Progenitor cell of endocrine pancreas (in vitro differentiated cells): ENCODE data around the gene PIP5K1C. TPM values are rescaled to one million over a fixed set of nuclear protein-coding genes. Genes with fewer than 3 reads are reported as not detected.

Experiments
- DNase-seq: peaks from one replicate; pipeline ENCODE4 v3.0.0; 2021; ENCODE audit warnings: low spot score; ENCODE audit not compliant: unreplicated experiment
- H3K27ac Mint-ChIP-seq: 2 replicates; pipeline ENCODE4 v1.8.0; 2021; ENCODE audit warnings: mild to moderate bottlenecking, moderate library complexity, mixed read lengths
- H3K27me3 Mint-ChIP-seq: 2 replicates; pipeline ENCODE4 v1.8.0; 2021; ENCODE audit warnings: mixed read lengths
- H3K36me3 Mint-ChIP-seq: 2 replicates; pipeline ENCODE4 v1.8.0; 2022; ENCODE audit warnings: mixed read lengths; ENCODE audit not compliant: insufficient read depth
- H3K4me1 Mint-ChIP-seq: 2 replicates; pipeline ENCODE4 v1.8.0; 2021; ENCODE audit warnings: low read depth, mixed read lengths
- H3K4me3 Mint-ChIP-seq: 2 replicates; pipeline ENCODE4 v1.8.0; 2021; ENCODE audit warnings: low read depth, mild to moderate bottlenecking, moderate library complexity, mixed read lengths
- H3K9me3 Mint-ChIP-seq: 2 replicates; pipeline ENCODE4 v1.8.0; 2021; ENCODE audit warnings: low read depth, mixed read lengths
- total RNA-seq: library from RNA; stranded (reverse); gene quantifications from 2 replicates; pipeline ENCODE4 v1.2.1, GENCODE V29; 2021
- TF ChIP-seq, protein P1 (sequence below): fragments of 200-600 bp; sonication (generic); IDR thresholded peaks from one replicate; pipeline ENCODE4 v1.5.0; 2021; ENCODE audit warnings: antibody characterized with exemption, mild to moderate bottlenecking; ENCODE audit not compliant: unreplicated experiment

PIP5K1C gene
- total RNA-seq, 1 donor from 2014 or later, result 51.7 TPM

DNA sequence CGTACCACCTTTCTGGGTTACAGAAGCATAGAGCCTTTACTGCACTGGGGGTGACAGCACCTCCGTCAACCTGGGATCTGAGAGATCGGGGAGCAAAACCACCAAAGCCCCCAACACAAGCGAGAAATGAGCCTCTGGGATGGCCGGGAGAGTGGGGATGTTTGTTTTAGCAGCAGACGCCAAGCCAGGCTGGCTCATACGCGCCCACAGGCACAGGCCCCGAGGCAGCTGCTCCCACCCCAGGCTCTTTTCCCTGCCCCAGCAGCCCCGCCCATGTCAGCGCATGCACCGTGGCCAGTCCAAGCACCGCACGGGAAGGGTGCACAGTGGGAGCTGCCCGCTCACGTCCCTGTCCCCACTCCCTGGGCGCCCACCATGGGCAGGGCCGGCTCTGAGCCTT lies 8.5 kb downstream of the PIP5K1C start:
- Mint-ChIP-seq H3K27me3 (no peaks in the 10 kb centered on the region), H3K36me3 (peaks cover 7% of the 10 kb centered on the region), H3K9me3 (peaks cover 3% of the 10 kb centered on the region), H3K4me3 (no peak overlapping the region), H3K27ac (no peak overlapping the region), H3K4me1 (peaks cover 5% of the 10 kb centered on the region)
- TF ChIP-seq, protein P1, sequence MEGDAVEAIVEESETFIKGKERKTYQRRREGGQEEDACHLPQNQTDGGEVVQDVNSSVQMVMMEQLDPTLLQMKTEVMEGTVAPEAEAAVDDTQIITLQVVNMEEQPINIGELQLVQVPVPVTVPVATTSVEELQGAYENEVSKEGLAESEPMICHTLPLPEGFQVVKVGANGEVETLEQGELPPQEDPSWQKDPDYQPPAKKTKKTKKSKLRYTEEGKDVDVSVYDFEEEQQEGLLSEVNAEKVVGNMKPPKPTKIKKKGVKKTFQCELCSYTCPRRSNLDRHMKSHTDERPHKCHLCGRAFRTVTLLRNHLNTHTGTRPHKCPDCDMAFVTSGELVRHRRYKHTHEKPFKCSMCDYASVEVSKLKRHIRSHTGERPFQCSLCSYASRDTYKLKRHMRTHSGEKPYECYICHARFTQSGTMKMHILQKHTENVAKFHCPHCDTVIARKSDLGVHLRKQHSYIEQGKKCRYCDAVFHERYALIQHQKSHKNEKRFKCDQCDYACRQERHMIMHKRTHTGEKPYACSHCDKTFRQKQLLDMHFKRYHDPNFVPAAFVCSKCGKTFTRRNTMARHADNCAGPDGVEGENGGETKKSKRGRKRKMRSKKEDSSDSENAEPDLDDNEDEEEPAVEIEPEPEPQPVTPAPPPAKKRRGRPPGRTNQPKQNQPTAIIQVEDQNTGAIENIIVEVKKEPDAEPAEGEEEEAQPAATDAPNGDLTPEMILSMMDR, result no peak
- DNase-seq, result no peak

DNA sequence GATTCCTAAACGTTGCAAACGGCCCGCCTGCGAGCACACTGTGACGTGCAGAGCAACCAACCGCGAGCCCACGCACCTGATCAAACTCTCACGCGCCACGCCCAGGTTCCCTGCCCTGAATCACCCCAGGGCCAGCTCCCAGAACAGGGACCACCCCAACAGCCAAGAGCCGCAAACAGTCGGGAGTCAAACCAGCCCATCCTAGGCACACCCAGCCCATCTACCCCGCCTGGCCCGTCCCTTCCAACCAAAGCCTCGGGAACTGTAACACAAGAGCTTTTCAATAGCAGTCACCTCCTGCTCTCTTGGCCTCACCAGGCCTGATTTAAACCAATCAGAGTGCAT lies 8.9 kb downstream of the PIP5K1C start:
- H3K4me3 Mint-ChIP-seq, result no peak overlapping the region
- peaks cover 7% of the 10 kb centered on the region for H3K36me3 Mint-ChIP-seq
- DNase-seq, result no peak
- H3K27ac Mint-ChIP-seq, result no peak overlapping the region
- H3K4me1 Mint-ChIP-seq, result peaks cover 5% of the 10 kb centered on the region
- peaks cover 3% of the 10 kb centered on the region for H3K9me3 Mint-ChIP-seq
- no peaks in the 10 kb centered on the region for H3K27me3 Mint-ChIP-seq
- TF ChIP-seq, protein P1, result no peak

DNA sequence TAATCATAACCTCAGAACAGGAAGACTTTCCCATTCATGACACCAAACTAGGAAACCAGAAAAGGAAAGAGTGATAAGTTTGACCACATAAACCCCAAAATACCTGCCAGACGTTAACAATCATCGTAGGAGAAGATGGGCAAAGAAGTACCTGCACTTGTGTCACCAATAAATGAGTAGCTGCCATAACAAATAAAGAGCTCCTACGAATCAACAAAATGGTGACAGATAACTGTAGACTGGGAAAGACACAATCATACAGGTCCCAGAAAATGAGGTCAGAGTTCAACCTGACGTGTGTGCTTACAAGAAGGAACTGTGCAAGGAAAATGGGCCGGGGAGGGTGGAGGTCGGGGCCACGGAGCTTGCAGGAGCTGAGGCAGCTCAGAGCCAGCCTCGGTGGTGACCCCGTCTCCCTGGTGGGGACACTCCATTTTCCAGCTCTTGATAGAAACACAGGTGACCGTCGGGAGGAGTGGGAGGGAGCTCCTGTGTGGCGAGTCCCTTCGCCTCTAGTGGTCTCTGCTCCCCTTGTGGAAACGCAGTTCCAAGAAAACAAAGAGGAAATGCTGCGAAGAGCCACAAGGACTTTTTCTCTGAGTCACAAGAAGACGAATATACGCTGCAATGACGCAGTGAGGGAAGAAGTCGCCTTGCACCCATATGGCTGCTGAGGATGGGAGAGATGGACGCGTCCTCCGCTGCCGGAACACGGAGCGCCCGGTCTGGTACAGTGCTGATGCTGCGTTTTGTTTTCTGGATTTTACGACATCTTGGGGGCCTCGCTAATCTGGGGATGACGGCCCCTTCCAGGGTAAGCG lies 9.5 kb downstream of the PIP5K1C start:
- no peak overlapping the region for H3K27ac Mint-ChIP-seq
- H3K4me3 Mint-ChIP-seq, result no peak overlapping the region
- H3K4me1 Mint-ChIP-seq, result peaks cover 5% of the 10 kb centered on the region
- no peak for DNase-seq
- H3K27me3 Mint-ChIP-seq, result no peaks in the 10 kb centered on the region
- TF ChIP-seq, protein P1, result no peak
- H3K9me3 Mint-ChIP-seq, result peaks cover 3% of the 10 kb centered on the region
- peaks cover 7% of the 10 kb centered on the region for H3K36me3 Mint-ChIP-seq

DNA sequence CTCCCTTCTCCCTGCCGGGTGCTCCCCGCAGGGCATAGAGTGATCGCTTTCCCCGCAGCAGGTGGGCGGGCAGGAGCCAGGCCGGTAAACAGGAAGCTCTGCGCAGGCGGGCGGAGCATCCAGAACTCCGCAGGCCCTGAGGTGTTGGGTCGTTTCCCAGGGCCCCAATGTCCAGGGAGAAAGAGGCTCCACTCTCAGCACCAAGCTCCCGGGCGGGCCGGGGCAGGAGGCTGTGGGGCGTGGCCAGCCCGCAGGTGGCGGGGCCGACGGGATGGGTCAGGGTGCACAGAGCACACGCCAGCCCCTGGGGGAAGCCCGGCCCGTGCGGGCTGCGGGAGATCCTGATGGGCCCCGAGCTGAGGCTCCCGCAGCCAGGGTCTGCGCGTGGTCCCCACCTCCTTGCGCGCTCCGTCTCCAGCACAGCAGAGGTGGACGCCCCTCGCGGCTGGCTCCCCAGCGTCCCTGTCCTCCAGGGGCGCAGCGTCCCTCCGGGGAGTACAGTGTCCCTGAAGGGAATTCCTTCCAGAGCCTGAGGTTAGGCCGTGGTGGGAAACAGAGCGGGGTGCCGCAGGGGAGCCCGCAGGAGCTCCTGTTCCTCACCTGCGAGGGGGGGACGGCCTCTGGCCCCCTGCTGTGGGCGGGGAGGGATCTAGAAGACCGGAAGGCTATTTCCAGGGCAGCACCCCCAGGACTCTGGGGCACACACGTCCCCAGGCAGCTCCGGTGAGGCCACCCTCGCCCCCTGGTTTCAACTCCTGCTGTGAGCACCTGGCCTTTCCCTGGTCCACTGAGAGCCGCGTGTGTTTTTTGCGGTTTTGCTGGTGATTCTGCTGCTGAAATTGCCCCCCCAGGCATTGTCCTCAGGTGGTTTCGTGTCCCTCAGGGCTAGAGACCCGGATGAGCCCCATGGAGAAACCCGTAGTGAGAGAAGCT lies 12.2 kb downstream of the PIP5K1C start:
- no peaks in the 10 kb centered on the region for H3K27me3 Mint-ChIP-seq
- peaks cover 3% of the 10 kb centered on the region for H3K9me3 Mint-ChIP-seq
- H3K27ac Mint-ChIP-seq, result no peak overlapping the region
- peaks cover 20% of the 10 kb centered on the region for H3K36me3 Mint-ChIP-seq
- TF ChIP-seq, protein P1, result peak; percentile 25
- peaks cover 5% of the 10 kb centered on the region for H3K4me1 Mint-ChIP-seq
- no peak for DNase-seq
- H3K4me3 Mint-ChIP-seq, result peak overlapping the region; percentile 48

DNA sequence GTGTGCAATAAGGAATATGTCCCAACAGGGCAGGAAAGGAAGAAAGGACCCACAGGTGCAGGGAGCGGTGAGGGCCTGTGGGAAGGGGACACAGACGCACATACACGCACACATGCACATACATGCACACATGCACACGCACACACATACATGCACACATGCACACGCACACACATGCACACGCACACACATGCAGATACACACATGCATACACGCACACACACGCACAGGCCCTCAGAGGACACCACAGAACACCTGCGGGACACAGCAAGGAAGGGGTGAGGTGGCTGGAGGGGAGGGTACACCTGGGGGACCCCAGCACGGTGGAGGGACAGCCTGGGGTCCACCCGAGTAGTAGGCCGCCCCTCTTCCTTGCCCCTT lies 12.9 kb downstream of the PIP5K1C start:
- no peak for DNase-seq
- no peaks in the 10 kb centered on the region for H3K27me3 Mint-ChIP-seq
- TF ChIP-seq, protein P1, result no peak
- H3K9me3 Mint-ChIP-seq, result peaks cover 3% of the 10 kb centered on the region
- H3K4me1 Mint-ChIP-seq, result peaks cover 5% of the 10 kb centered on the region
- H3K27ac Mint-ChIP-seq, result no peak overlapping the region
- H3K4me3 Mint-ChIP-seq, result peak overlapping the region; percentile 27
- peaks cover 20% of the 10 kb centered on the region for H3K36me3 Mint-ChIP-seq
